IMR-90 (cell line): ENCODE data around the gene SH2D4B.

Experiments
- CEBPB ChIP-seq: IDR thresholded peaks from 2 replicates; pipeline ENCODE4 v1.6.1; 2012; ENCODE audit warnings: low read depth, low read length, improper control_type of control experiment
- CTCF ChIP-seq: conservative IDR thresholded peaks from 2 replicates; pipeline ENCODE4 v1.5.1; 2012; ENCODE audit warnings: mild to moderate bottlenecking, low read depth, low read length, improper control_type of control experiment
- POLR2A ChIP-seq: IDR thresholded peaks from 2 replicates; pipeline ENCODE4 v1.6.1; 2012; ENCODE audit warnings: mild to moderate bottlenecking, low read depth, low read length
- RAD21 ChIP-seq: IDR thresholded peaks from 2 replicates; pipeline ENCODE4 v1.6.1; 2012; ENCODE audit warnings: low read length, improper control_type of control experiment
- USF2 ChIP-seq: fragments of 150-350 bp; IDR thresholded peaks from 2 replicates; pipeline ENCODE4 v1.6.1; 2017; ENCODE audit warnings: mild to moderate bottlenecking, antibody characterized with exemption, low read length, low read depth

GRCh38 chr10:80502621-80503583 is 34.8 kb upstream of the SH2D4B start:
- no peak for TF ChIP-seq CTCF
- TF ChIP-seq RAD21, result no peak
- TF ChIP-seq POLR2A, result no peak
- TF ChIP-seq CEBPB, result no peak
- TF ChIP-seq USF2, result no peak
